PFSK-1 (cell line): ENCODE measurements around the gene GPR82.

Experiments
- POLR2AphosphoS5 ChIP-seq: IDR thresholded peaks from 2 replicates; pipeline ENCODE4 v1.6.1; 2012; ENCODE audit warnings: low read depth, mild to moderate bottlenecking, control low read depth, low read length, moderate library complexity
- REST ChIP-seq, 2 experiments: IDR thresholded peaks; 2 replicates each; pipeline versions ENCODE4 v1.6.1 to v1.8.0; 2011 to 2012; ENCODE audit warnings: low read depth in 2 of 2, low read length in 2 of 2, control low read depth in 1 of 2, inconsistent platforms in 1 of 2, mild to moderate bottlenecking in 1 of 2, moderate library complexity in 1 of 2; ENCODE audit not compliant: insufficient read depth in 1 of 2
- TAF1 ChIP-seq: IDR thresholded peaks from 2 replicates; pipeline ENCODE4 v1.6.1; 2012; ENCODE audit warnings: low read length, control low read depth, borderline replicate concordance; ENCODE audit not compliant: insufficient read depth

- TF ChIP-seq POLR2AphosphoS5: no peak
- TF ChIP-seq REST (IDR thresholded peaks at IDR 0.05; ENCODE audit: insufficient read depth in 1 of 2, low read depth in 2 of 2, low read length in 2 of 2): no peak
- no peak for TF ChIP-seq TAF1
Observed at GRCh38 chrX:41723826-41724225, at the start of gene GPR82.
